Measurements from ENCODE around the gene VSIG1. TPM values are rescaled to one million over a fixed set of nuclear protein-coding genes. Genes with fewer than 3 reads are reported as not detected.

The VSIG1 gene
- total RNA-seq (2021; fragmentation: NEBNext Ultra II Directional; extraction: Animal tissue kit (Norgen Biotek cat#: 25700)), result 1.6 and 2.2 TPM in 2 replicates
- polyA plus RNA-seq (2011; rRNA removed), result 2.5 and 2.9 TPM in 2 replicates
- 2.2 TPM for polyA plus RNA-seq (2011; cell fraction: cytosol; rRNA removed)
- polyA plus RNA-seq (2011; cell fraction: nucleus; rRNA removed), result 6.5 TPM
- polyA plus RNA-seq (2012, experiment 1 of 2), result 0.77 to 2.1 TPM (median 1.0 TPM) in 4 replicates
- polyA plus RNA-seq (2012, experiment 2 of 2), result 0.07 TPM
- polyA plus RNA-seq (2013, experiment 1 of 2), result 1.1 TPM
- 0.83 TPM for polyA plus RNA-seq (2013, experiment 2 of 2)
- 4.3 and 8.3 TPM in 2 replicates for polyA minus RNA-seq (2011; rRNA and poly(A)+ RNA removed)
- 0.88 TPM for polyA minus RNA-seq (2011; cell fraction: cytosol; rRNA and poly(A)+ RNA removed)
- 4.3 TPM for polyA minus RNA-seq (2011; cell fraction: nucleus; rRNA and poly(A)+ RNA removed)
- long read RNA-seq, experiment 1, partial matches to known transcripts, result 0 of 1 reads
- long read RNA-seq, experiment 1, other reads (novel, unspliced or antisense), result 1 of 1 reads
- long read RNA-seq, experiment 2, result 0 reads

GRCh38 chrX:108044554-108045256 lies at the start of gene VSIG1:
VSIG1 (plus strand) TSS chrX:108045065; CDS start chrX:108045131, 66 bp downstream.
- Histone ChIP-seq H3K79me2 (ENCODE audit: control insufficient read depth in 1 of 2, insufficient read depth in 2 of 2, low read length in 2 of 2) (no peaks in the 10 kb centered on the region), H4K5ac (ENCODE audit: insufficient read length, low read depth, low read length) (no peak within 1 kb of the TSS), H2AK5ac (ENCODE audit: low read depth, low read length) (no peak within 1 kb of the TSS), H2BK12ac (ENCODE audit: low read depth, low read length) (no peak within 1 kb of the TSS), H3K9me3 (ENCODE audit: insufficient read depth in 2 of 2, low read depth in 1 of 2, low read length in 1 of 2) (no peaks in the 10 kb centered on the region), H3K14ac (ENCODE audit: insufficient read length) (no peak within 1 kb of the TSS), H2BK20ac (ENCODE audit: low read length) (no peak within 1 kb of the TSS), H3K23me2 (ENCODE audit: low read depth, low read length) (no peaks in the 10 kb centered on the region), H3K4ac (replicated peaks; ENCODE audit: insufficient read length, low read depth, low read length) (no peak within 1 kb of the TSS), H4K91ac (replicated peaks; ENCODE audit: insufficient read length, low read length) (no peak within 1 kb of the TSS), H4K8ac (ENCODE audit: extremely low read depth, insufficient read depth, low read length) (no peak within 1 kb of the TSS), H3K9ac (replicated peaks in 1 of 4; ENCODE audit: extremely low read depth in 1 of 4, low read depth in 3 of 4, low read length in 3 of 4) (no peak within 1 kb of the TSS), H3K56ac (replicated peaks; ENCODE audit: insufficient read length, low read depth, low read length) (no peak within 1 kb of the TSS), H3K36me3 (ENCODE audit: control insufficient read depth in 2 of 4, insufficient read depth in 4 of 4, low read length in 3 of 4) (no peaks in the 10 kb centered on the region), H3K4me1 (replicated peaks in 1 of 4; ENCODE audit: control insufficient read depth in 3 of 4, insufficient read depth in 4 of 4, low read length in 3 of 4) (no peaks in the 10 kb centered on the region), H2BK15ac (ENCODE audit: low read length) (no peak within 1 kb of the TSS), H2BK120ac (replicated peaks; ENCODE audit: low read depth, low read length) (no peak within 1 kb of the TSS), H3K27ac (ENCODE audit: low read depth, low read length) (no peak within 1 kb of the TSS), H2BK5ac (ENCODE audit: low read depth, low read length) (no peak within 1 kb of the TSS), H4K20me1 (replicated peaks in 1 of 2; ENCODE audit: control insufficient read depth in 1 of 2, insufficient read depth in 2 of 2, low read length in 2 of 2) (no peaks in the 10 kb centered on the region), H3K4me3 (ENCODE audit: extremely low read depth in 1 of 4, insufficient read depth in 2 of 4, low read depth in 3 of 4, low read length in 4 of 4) (no peak within 1 kb of the TSS), H3K27me3 (replicated peaks in 1 of 4; ENCODE audit: control insufficient read depth in 3 of 4, extremely low read depth in 1 of 4, insufficient read depth in 3 of 4, low read length in 3 of 4) (no peaks in the 10 kb centered on the region), H3K79me1 (ENCODE audit: low read depth, low read length) (no peaks in the 10 kb centered on the region), H3K23ac (ENCODE audit: insufficient read length) (no peak within 1 kb of the TSS), H2AFZ (ENCODE audit: low read length) (no peak within 1 kb of the TSS), H3K18ac (ENCODE audit: extremely low read depth, low read length) (no peak within 1 kb of the TSS), H3K4me2 (ENCODE audit: insufficient read depth in 1 of 2, low read depth in 2 of 2, low read length in 2 of 2) (no peak within 1 kb of the TSS)
- no peak for DNase-seq (ENCODE audit: low read depth in 1 of 2, low spot score in 2 of 2)
- POLR2A ChIA-PET (ENCODE audit: partially characterized antibody), result no interaction called here
- FAIRE-seq, result no peak
- WGBS, 2 experiments (ENCODE audit: extremely low coverage in 1 of 2, insufficient coverage in 1 of 2, insufficient read length in 1 of 2, insufficient replicate concordance in 2 of 2, low coverage in 1 of 2, low lambda C conversion rate in 2 of 2, missing lambda C conversion rate in 1 of 2), result 88% methylated on average over 10 of the region's 10 CpGs; no CpG with 5 or more reads in 1 of the 2 experiments
- CTCF ChIA-PET (ENCODE audit: partially characterized antibody), result no interaction called here
